Thymus (tissue), 11 donors: ENCODE measurements around the gene SUSD6. TPM values are rescaled to one million over a fixed set of nuclear protein-coding genes. Genes with fewer than 3 reads are reported as not detected.

Source experiments
- DNase-seq, 9 donors: peaks; one replicate each; pipeline ENCODE4 v3.0.0-alpha.2; 2013; ENCODE audit warnings: low spot score in 9 of 9, low read depth in 6 of 9, missing footprints in 1 of 9
- H3K27ac ChIP-seq, 2 donors: one replicate each; pipeline ENCODE4 v1.5.1; 2013; ENCODE audit warnings: control low read depth in 1 of 2, low read depth in 1 of 2, low read length in 1 of 2, mild to moderate bottlenecking in 1 of 2, moderate library complexity in 1 of 2
- H3K27me3 ChIP-seq, 2 donors: one replicate each; pipeline ENCODE4 v1.5.1; 2013; ENCODE audit warnings: low read length in 1 of 2; ENCODE audit not compliant: control insufficient read depth in 2 of 2, insufficient read depth in 1 of 2
- H3K36me3 ChIP-seq, 2 donors: one replicate each; pipeline ENCODE4 v1.5.1; 2013; ENCODE audit warnings: low read length in 1 of 2, mild to moderate bottlenecking in 1 of 2, moderate library complexity in 1 of 2; ENCODE audit not compliant: control insufficient read depth in 2 of 2, insufficient read depth in 2 of 2
- H3K4me1 ChIP-seq, 2 donors: one replicate each; pipeline ENCODE4 v1.5.1; 2013; ENCODE audit warnings: low read length in 2 of 2; ENCODE audit not compliant: control insufficient read depth in 2 of 2, insufficient read depth in 2 of 2
- H3K4me3 ChIP-seq, 2 donors: one replicate each; pipeline ENCODE4 v1.5.1; 2013; ENCODE audit warnings: low read length in 2 of 2, control low read depth in 1 of 2, mild to moderate bottlenecking in 1 of 2
- H3K9me3 ChIP-seq, 2 donors: one replicate each; pipeline ENCODE4 v1.5.1; 2013; ENCODE audit warnings: low read length in 1 of 2, mild to moderate bottlenecking in 1 of 2; ENCODE audit not compliant: control insufficient read depth in 2 of 2, insufficient read depth in 1 of 2
- WGBS: extraction: QIAGEN DNeasy Blood & Tissue Kit; methylation state at CpG from one replicate; pipeline ENCODE4 v1.1.7; 2013; 5-methylcytosine and 5-hydroxymethylcytosine counted together
- polyA plus RNA-seq: library from polyadenylated mRNA; stranded (reverse); fragments of 200-250 nt; gene quantifications from one replicate; pipeline ENCODE4 v1.2.3, GENCODE V29; 2013
- total RNA-seq: library from RNA; stranded (reverse); fragments of 120-200 nt; gene quantifications from one replicate; pipeline ENCODE4 v1.2.4, GENCODE V29; 2013
- donor health status: healthy.

The SUSD6 gene
- total and polyA plus RNA-seq, 2 donors, result 7.8 to 23.7 TPM

DNA sequence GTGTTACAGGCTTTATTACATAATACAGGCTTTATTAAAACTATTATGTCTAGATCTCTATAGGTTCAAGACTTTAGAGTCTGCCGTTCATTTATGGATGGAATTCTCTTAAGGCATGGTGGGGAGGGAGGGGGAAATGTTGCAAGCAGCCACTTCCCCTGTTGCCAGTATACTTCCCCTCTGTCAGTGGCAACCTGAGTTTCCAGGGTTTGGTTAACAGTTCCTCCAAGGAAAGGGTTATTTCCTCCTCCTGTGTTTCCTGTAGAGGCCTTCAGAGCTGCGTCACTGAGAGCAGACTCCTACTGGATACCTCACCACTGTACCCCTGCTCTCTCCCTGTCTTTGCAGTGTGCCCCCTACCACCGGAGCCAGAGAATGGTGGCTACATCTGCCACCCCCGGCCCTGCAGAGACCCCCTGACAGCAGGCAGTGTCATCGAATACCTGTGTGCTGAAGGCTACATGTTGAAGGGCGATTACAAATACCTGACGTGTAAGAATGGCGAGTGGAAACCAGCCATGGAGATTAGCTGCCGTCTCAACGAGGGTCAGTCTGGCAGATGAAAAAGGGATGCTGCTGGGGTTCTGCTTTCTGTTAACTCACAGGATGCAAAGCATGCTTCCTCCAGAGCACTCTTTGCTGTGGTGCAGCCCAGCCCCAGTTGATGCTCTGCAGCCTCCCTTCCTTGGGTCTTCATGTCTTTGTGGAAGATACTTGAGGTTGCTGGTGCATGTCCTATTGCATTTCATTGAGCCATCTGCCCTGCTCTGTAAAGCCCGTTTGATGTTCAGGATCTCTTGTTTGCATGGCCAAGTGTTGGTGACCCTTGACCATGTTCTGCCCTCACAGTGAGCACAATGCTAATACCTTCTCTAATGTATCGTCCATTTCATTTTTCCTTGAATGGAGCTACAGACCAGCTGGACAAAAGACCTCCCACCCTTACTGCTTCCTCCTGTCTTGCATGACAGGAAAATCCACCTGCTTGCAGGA is 91.9 kb downstream of the SUSD6 start:
- no peak overlapping the region for H3K4me3 ChIP-seq
- peaks cover 6 to 48% of the 10 kb centered on the region in 2 donors for H3K4me1 ChIP-seq
- no peaks in the 10 kb centered on the region for H3K27me3 ChIP-seq
- no peaks in the 10 kb centered on the region for H3K9me3 ChIP-seq
- DNase-seq, result no peak
- peaks cover 23 to 40% of the 10 kb centered on the region in 2 donors for H3K36me3 ChIP-seq
- 60% methylated on average over 12 of the region's 12 CpGs for WGBS
- H3K27ac ChIP-seq, result peak overlapping the region in 1 of 2 donors; percentile 43

DNA sequence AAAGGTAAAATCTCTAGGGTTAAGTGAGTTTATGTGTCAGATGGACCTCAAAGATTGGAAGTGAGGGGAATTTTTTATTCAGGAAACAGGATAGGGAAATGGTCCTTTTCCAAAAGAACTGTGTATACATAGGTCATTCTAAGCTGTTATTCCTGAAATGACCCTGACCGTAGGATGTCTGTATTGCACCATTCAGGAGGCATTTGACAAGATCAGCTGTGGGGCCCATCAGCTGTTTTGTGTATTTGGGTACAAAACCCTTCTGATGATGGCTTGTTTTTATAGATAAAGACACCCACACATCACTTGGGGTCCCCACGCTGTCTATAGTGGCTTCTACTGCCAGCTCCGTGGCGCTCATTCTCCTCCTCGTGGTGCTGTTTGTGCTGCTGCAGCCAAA is 92.9 kb downstream of the SUSD6 start:
- H3K4me3 ChIP-seq, result no peak overlapping the region
- H3K9me3 ChIP-seq, result no peaks in the 10 kb centered on the region
- peaks cover 6 to 54% of the 10 kb centered on the region in 2 donors for H3K4me1 ChIP-seq
- WGBS, result 96% methylated on average over 5 of the region's 5 CpGs
- no peak for DNase-seq
- H3K27me3 ChIP-seq, result no peaks in the 10 kb centered on the region
- peaks cover 31 to 49% of the 10 kb centered on the region in 2 donors for H3K36me3 ChIP-seq
- no peak overlapping the region for H3K27ac ChIP-seq

DNA sequence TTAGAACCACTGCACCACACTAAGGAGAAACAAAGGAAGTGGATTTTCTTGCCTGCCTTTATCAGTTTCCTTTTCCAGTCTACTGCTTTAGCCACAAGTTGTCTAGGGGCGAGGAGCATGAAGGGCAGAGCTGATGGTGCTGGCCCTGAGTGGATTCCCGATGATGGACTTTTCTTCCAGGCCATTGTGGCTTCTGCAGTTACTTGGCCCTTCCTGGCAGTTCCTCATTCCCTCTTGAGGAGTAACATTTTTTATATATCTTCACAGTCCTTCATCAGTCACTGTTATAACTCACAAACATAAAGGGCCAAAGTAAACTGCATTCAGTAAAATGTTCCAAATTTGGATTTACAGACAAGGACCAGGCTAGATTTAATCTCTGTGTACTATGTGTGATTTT is 94.3 kb downstream of the SUSD6 start:
- peaks cover 34 to 63% of the 10 kb centered on the region in 2 donors for H3K36me3 ChIP-seq

DNA sequence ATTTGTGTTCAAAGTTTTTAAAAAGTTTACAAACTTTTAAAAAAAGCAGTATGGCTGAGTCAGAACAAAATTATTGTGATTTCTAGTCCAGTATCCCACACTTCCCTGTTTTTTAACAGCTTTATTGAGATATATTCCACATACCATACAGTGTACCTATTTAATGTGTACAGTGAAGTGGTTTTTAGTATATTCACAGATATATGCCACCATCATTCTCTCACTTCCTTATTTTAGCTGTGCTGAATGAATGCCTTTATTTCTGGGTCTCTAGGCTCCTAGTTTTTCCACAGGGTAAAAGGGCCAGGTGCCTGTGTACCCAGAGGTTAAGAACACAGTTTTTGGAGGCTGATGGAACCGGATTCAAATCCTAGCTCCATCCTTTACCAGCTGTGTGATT is 96.7 kb downstream of the SUSD6 start:
- no peaks in the 10 kb centered on the region for H3K9me3 ChIP-seq
- peaks cover 42 to 75% of the 10 kb centered on the region in 2 donors for H3K36me3 ChIP-seq
- DNase-seq, result no peak
- H3K4me3 ChIP-seq, result no peak overlapping the region
- peaks cover 12 to 53% of the 10 kb centered on the region in 2 donors for H3K4me1 ChIP-seq
- no peak overlapping the region for H3K27ac ChIP-seq
- 98% methylated on average over 1 of the region's 1 CpG for WGBS
- no peaks in the 10 kb centered on the region for H3K27me3 ChIP-seq

More for the DNA sequence above, 94.3 kb downstream of the SUSD6 start:
- no peak for DNase-seq
- Histone ChIP-seq H3K27ac (no peak overlapping the region), H3K9me3 (no peaks in the 10 kb centered on the region), H3K27me3 (no peaks in the 10 kb centered on the region), H3K4me1 (peaks cover 6 to 49% of the 10 kb centered on the region in 2 donors), H3K4me3 (no peak overlapping the region)
- WGBS, result 29% methylated on average over 2 of the region's 2 CpGs

DNA sequence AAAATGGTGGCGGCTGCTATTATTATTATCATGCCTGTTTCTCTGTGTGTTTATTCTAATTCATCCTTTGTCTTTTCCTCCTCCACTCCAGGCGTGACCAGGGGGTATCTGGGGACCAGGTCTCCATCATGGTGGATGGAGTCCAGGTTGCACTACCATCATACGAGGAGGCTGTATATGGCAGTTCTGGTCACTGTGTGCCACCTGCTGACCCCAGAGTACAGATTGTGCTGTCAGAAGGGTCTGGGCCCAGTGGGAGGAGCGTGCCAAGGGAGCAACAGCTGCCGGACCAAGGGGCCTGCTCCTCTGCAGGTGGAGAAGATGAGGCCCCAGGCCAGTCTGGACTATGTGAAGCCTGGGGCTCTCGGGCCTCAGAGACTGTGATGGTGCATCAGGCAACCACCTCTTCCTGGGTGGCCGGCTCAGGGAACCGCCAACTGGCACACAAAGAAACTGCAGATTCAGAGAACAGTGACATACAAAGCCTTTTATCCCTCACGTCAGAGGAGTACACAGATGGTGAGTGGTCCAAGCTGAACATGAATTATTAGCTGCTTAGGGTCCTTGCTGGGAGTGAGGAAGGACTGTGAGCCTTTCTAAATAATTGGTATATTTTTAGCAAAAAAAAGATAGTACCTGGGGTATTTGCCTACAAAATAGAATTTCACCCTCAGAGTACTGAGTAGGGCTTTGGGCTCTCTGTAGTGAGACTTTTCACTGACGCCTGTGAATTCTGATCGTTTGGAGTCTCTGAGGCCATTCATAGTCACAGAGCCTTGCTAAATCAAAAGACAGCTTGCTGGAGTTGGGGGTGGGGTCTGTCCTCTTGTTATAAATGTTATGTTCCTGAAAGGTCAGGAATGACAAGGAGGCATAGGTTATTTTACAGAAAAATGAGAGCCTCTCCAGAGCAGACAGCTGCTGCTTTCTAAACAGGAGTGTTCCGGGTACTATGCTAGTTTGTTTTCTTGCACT is 97.5 kb downstream of the SUSD6 start:
- peak in 1 of 9 donors; percentile 48 for DNase-seq
- no peak overlapping the region for H3K4me3 ChIP-seq
- 87% methylated on average over 12 of the region's 12 CpGs for WGBS
- H3K4me1 ChIP-seq, result peaks cover 15 to 53% of the 10 kb centered on the region in 2 donors
- no peaks in the 10 kb centered on the region for H3K9me3 ChIP-seq
- no peaks in the 10 kb centered on the region for H3K27me3 ChIP-seq
- no peak overlapping the region for H3K27ac ChIP-seq
- H3K36me3 ChIP-seq, result peaks cover 38 to 72% of the 10 kb centered on the region in 2 donors

DNA sequence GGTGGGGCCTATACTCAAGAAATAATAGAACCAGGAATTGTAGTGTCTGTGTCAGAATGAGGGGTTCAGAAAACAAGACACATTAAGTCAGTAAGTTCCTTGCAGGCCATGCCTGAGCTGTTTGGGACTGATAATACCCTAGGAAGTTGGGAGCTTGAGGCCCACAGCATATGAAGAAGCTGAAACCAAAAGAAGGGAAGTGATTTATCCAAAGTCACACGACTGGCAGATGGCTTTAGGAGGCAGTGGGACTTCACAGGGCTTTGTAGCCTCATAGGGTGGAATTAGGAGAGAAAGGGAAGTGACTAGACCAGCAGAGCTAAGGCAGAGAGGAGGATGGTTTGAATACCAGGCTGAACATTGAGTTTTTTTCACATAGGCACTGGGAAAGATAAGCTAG is 99.0 kb downstream of the SUSD6 start:
- WGBS, result 58% methylated on average over 1 of the region's 1 CpG

DNA sequence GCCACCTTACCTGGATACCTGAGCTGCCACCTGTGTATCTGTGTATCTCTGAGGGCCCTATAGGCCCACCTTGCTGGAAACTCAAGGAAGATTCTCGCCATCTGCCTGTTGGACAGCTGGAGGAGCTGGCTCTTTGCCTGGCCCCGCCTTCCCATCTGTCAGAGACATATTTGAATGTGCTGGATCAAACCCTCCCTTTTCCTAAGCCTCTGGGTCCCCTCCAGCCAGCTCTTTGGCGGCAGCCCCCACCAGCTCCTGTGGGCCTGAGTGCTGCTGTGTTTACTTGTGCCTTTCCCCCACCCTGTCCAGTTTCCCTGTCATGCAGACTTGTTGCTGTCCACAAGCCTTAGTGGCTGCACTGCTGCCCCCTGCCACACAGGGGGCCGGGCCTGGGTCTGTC is 99.7 kb downstream of the SUSD6 start:
- DNase-seq, result no peak
- H3K9me3 ChIP-seq, result no peaks in the 10 kb centered on the region
- peaks cover 27 to 57% of the 10 kb centered on the region in 2 donors for H3K36me3 ChIP-seq
- peaks cover 15 to 57% of the 10 kb centered on the region in 2 donors for H3K4me1 ChIP-seq
- H3K4me3 ChIP-seq, result no peak overlapping the region
- H3K27me3 ChIP-seq, result no peaks in the 10 kb centered on the region
- peak overlapping the region; percentile 43 to 90 for H3K27ac ChIP-seq
- WGBS, result 92% methylated on average over 4 of the region's 4 CpGs

More for the DNA sequence above, 99.0 kb downstream of the SUSD6 start:
- peaks cover 15 to 57% of the 10 kb centered on the region in 2 donors for H3K4me1 ChIP-seq
- peaks cover 28 to 64% of the 10 kb centered on the region in 2 donors for H3K36me3 ChIP-seq
- no peaks in the 10 kb centered on the region for H3K9me3 ChIP-seq
- no peak overlapping the region for H3K4me3 ChIP-seq
- H3K27me3 ChIP-seq, result no peaks in the 10 kb centered on the region
- no peak for DNase-seq
- H3K27ac ChIP-seq, result peak overlapping the region in 1 of 2 donors; percentile 90

DNA sequence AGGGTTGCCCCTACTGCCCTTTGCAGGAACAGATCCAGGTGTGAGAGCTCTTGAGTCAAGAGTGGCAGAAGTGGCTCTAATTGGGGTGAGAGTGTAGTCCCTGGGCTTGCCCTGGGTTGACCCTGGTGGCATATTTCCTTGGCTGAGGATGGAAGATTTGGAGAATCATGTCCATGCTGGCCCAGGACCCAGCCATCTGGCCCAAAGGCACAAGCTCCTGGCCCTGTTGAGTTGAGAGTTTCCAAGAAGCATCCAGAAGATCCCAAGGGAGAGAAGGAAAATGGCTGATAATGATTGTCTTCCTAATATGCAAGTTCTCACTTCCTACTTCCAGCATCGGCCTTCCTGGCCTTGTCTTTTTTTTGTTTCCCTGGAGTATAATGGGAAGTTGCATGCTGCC is 100.1 kb downstream of the SUSD6 start:
- no peak for DNase-seq
- H3K4me1 ChIP-seq, result peaks cover 15 to 61% of the 10 kb centered on the region in 2 donors
- H3K4me3 ChIP-seq, result no peak overlapping the region
- 92% methylated on average over 1 of the region's 1 CpG for WGBS
- peaks cover 27 to 53% of the 10 kb centered on the region in 2 donors for H3K36me3 ChIP-seq
- peak overlapping the region in 1 of 2 donors; percentile 90 for H3K27ac ChIP-seq
- H3K9me3 ChIP-seq, result no peaks in the 10 kb centered on the region
- no peaks in the 10 kb centered on the region for H3K27me3 ChIP-seq
